ENCODE results near the gene STK24. TPM values are rescaled to one million over a fixed set of nuclear protein-coding genes. Genes with fewer than 3 reads are reported as not detected.

The STK24 gene
- total and polyA plus RNA-seq, 10 of the 15 experiments (the other 5 are each of a cell fraction or from before 2014, with no cell fraction given): 7.5 to 115 (median 52.9) TPM

DNA sequence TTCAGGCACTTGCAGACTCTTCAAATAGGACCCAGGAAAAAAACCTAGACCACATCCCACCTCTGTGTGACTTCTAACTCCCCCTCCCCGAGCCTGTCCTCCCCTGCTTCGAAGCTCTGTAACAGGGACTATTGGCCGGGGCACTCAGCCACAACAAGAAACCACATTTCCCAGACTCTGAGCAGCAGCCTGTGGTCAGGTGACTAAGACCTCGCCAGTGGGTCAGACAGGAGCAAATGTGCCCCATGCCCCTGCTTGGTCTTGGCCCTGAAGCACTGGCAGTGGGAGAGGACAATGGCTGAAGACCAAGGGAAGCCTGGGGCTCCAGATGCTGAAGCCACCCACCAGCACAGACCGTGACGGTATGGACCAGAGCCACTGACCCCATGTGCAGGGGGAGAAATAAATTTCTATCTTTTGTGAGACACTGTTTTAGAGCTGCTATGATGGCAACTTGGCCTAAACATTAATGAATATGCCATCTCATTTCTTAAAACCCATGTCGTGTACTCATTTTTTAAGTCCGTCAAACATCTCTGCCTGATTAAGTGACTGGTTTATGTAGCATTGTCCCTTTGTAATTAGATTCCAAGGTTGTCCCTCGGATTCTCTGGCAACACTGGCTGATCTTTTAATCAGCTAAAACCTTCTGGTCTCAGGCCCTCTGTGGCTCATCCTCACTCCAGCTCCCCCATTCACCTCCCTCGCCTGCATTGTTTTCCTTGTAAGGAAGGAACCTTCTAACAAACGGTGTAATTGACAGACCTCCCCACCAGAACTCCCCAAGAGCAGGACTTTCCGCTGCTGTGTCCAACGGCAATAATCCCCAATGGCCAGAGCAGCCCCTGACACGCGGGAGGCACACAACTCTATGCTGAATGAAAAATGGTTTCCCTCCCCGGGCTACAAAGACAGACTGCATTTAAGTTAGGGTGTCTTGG is 98.4 kb downstream of the STK24 start (continued):
- TF ChIP-seq RAD21 (IDR thresholded peaks at IDR 0.05; ENCODE audit: insufficient read depth, low read depth, low read length) (no peak), TARDBP (IDR thresholded peaks at IDR 0.05; ENCODE audit: borderline replicate concordance) (no peak), NR2F1 (conservative IDR thresholded peaks at IDR 0.05) (peak; percentile 59), TCF12 (IDR thresholded peaks at IDR 0.05; ENCODE audit: low read depth, low read length) (0 out of 2 replicates have a peak, but pooled peaks have one; percentile 8), GATAD2B (conservative IDR thresholded peaks at IDR 0.05; ENCODE audit: low read depth) (no peak; the same call in 1 of the 2 replicates), STAT1 (conservative IDR thresholded peaks at IDR 0.05) (no peak), ASH2L (IDR thresholded peaks at IDR 0.05; ENCODE audit: borderline replicate concordance, low read depth) (no peak), RCOR1 (conservative IDR thresholded peaks at IDR 0.05; ENCODE audit: low read depth, low read length) (no peak), CBFB (IDR thresholded peaks at IDR 0.05; ENCODE audit: low read depth) (peak; percentile 92), STAT3 (IDR thresholded peaks at IDR 0.05; ENCODE audit: low read depth, low read length) (no peak), ZNF207 (IDR thresholded peaks at IDR 0.05; ENCODE audit: borderline replicate concordance) (no peak), YBX1 (IDR thresholded peaks at IDR 0.05) (no peak), CHD1 (IDR thresholded peaks at IDR 0.05; ENCODE audit: low read depth, low read length) (no peak), SUZ12 (IDR thresholded peaks at IDR 0.05; ENCODE audit: unreplicated experiment) (no peak), POU2F2 (IDR thresholded peaks at IDR 0.05; ENCODE audit: borderline replicate concordance, low read depth, low read length) (no peak)
- TF ChIP-seq, protein P1, sequence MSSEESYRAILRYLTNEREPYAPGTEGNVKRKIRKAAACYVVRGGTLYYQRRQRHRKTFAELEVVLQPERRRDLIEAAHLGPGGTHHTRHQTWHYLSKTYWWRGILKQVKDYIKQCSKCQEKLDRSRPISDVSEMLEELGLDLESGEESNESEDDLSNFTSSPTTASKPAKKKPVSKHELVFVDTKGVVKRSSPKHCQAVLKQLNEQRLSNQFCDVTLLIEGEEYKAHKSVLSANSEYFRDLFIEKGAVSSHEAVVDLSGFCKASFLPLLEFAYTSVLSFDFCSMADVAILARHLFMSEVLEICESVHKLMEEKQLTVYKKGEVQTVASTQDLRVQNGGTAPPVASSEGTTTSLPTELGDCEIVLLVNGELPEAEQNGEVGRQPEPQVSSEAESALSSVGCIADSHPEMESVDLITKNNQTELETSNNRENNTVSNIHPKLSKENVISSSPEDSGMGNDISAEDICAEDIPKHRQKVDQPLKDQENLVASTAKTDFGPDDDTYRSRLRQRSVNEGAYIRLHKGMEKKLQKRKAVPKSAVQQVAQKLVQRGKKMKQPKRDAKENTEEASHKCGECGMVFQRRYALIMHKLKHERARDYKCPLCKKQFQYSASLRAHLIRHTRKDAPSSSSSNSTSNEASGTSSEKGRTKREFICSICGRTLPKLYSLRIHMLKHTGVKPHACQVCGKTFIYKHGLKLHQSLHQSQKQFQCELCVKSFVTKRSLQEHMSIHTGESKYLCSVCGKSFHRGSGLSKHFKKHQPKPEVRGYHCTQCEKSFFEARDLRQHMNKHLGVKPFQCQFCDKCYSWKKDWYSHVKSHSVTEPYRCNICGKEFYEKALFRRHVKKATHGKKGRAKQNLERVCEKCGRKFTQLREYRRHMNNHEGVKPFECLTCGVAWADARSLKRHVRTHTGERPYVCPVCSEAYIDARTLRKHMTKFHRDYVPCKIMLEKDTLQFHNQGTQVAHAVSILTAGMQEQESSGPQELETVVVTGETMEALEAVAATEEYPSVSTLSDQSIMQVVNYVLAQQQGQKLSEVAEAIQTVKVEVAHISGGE (CRISPR knock-in tag; IDR thresholded peaks at IDR 0.05): no peak
- TF ChIP-seq, protein P2, sequence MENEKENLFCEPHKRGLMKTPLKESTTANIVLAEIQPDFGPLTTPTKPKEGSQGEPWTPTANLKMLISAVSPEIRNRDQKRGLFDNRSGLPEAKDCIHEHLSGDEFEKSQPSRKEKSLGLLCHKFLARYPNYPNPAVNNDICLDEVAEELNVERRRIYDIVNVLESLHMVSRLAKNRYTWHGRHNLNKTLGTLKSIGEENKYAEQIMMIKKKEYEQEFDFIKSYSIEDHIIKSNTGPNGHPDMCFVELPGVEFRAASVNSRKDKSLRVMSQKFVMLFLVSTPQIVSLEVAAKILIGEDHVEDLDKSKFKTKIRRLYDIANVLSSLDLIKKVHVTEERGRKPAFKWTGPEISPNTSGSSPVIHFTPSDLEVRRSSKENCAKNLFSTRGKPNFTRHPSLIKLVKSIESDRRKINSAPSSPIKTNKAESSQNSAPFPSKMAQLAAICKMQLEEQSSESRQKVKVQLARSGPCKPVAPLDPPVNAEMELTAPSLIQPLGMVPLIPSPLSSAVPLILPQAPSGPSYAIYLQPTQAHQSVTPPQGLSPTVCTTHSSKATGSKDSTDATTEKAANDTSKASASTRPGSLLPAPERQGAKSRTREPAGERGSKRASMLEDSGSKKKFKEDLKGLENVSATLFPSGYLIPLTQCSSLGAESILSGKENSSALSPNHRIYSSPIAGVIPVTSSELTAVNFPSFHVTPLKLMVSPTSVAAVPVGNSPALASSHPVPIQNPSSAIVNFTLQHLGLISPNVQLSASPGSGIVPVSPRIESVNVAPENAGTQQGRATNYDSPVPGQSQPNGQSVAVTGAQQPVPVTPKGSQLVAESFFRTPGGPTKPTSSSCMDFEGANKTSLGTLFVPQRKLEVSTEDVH (IDR thresholded peaks at IDR 0.05; ENCODE audit: low read depth, partially characterized antibody): no peak
- TF ChIP-seq, protein P3, sequence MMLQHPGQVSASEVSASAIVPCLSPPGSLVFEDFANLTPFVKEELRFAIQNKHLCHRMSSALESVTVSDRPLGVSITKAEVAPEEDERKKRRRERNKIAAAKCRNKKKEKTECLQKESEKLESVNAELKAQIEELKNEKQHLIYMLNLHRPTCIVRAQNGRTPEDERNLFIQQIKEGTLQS (IDR thresholded peaks at IDR 0.05; ENCODE audit: borderline replicate concordance, extremely low read depth, low read depth, low read length): no peak
- TF ChIP-seq, protein P4, sequence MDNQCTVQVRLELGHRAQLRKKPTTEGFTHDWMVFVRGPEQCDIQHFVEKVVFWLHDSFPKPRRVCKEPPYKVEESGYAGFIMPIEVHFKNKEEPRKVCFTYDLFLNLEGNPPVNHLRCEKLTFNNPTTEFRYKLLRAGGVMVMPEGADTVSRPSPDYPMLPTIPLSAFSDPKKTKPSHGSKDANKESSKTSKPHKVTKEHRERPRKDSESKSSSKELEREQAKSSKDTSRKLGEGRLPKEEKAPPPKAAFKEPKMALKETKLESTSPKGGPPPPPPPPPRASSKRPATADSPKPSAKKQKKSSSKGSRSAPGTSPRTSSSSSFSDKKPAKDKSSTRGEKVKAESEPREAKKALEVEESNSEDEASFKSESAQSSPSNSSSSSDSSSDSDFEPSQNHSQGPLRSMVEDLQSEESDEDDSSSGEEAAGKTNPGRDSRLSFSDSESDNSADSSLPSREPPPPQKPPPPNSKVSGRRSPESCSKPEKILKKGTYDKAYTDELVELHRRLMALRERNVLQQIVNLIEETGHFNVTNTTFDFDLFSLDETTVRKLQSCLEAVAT (IDR thresholded peaks at IDR 0.05): no peak
